Measurements from ENCODE around the gene EIF2B5.
"Not testable (repeated sequence)": the region's sequence is repeated elsewhere in the genome, so short reads cannot be mapped to it uniquely, and the experiment has no call there.

The EIF2B5 gene

GRCh38 chr3:184145751-184146270 lies 10.7 kb downstream of the EIF2B5 start:
- Histone ChIP-seq H3K4me1 (ENCODE audit: control insufficient read depth, low read length) (peaks cover 6% of the 10 kb centered on the region; the same call in 1 of the 2 replicates), H3K36me3 (ENCODE audit: control insufficient read depth, low read length) (peaks cover 53% of the 10 kb centered on the region), H3K27ac (ENCODE audit: low read depth, low read length) (no peak overlapping the region), H3K9me2 (replicated peaks; ENCODE audit: control insufficient read depth, low read length) (no peaks in the 10 kb centered on the region), H3K4me3 (ENCODE audit: low read length) (no peak overlapping the region), H4K20me1 (ENCODE audit: control insufficient read depth, insufficient read depth, low read depth, low read length) (no peaks in the 10 kb centered on the region), H3K27me3 (ENCODE audit: control insufficient read depth, low read length) (no peaks in the 10 kb centered on the region), H3K4me2 (ENCODE audit: low read length) (no peak overlapping the region), H3K79me2 (ENCODE audit: control insufficient read depth, low read length) (peaks cover 5% of the 10 kb centered on the region; the same call in 1 of the 2 replicates), H3F3A (ENCODE audit: control insufficient read depth, insufficient read depth) (peaks cover 8% of the 10 kb centered on the region), H3K9me3 (ENCODE audit: control insufficient read depth, insufficient read depth, low read length) (no peaks in the 10 kb centered on the region)
- TF ChIP-seq EZH2phosphoT487 (IDR thresholded peaks at IDR 0.05; ENCODE audit: borderline replicate concordance, low read length) (no peak), CTCF (IDR thresholded peaks at IDR 0.05; ENCODE audit: low read depth, low read length, poor library complexity, severe bottlenecking) (no peak)

- Histone ChIP-seq H3K9me2 (replicated peaks; ENCODE audit: control insufficient read depth, low read length) (no peaks in the 10 kb centered on the region), H3K4me3 (ENCODE audit: low read length) (no peak overlapping the region), H3K4me1 (ENCODE audit: control insufficient read depth, low read length) (peaks cover 6% of the 10 kb centered on the region; the same call in 1 of the 2 replicates), H3K36me3 (ENCODE audit: control insufficient read depth, low read length) (peaks cover 31% of the 10 kb centered on the region), H3K4me2 (ENCODE audit: low read length) (no peak overlapping the region), H3K9me3 (ENCODE audit: control insufficient read depth, insufficient read depth, low read length) (no peaks in the 10 kb centered on the region), H3K79me2 (ENCODE audit: control insufficient read depth, low read length) (no peaks in the 10 kb centered on the region), H3F3A (ENCODE audit: control insufficient read depth, insufficient read depth) (peaks cover 8% of the 10 kb centered on the region), H3K27me3 (ENCODE audit: control insufficient read depth, low read length) (no peaks in the 10 kb centered on the region), H3K27ac (ENCODE audit: low read depth, low read length) (no peak overlapping the region), H4K20me1 (ENCODE audit: control insufficient read depth, insufficient read depth, low read depth, low read length) (no peaks in the 10 kb centered on the region)
- no peak for TF ChIP-seq EZH2phosphoT487 (IDR thresholded peaks at IDR 0.05; ENCODE audit: borderline replicate concordance, low read length)
Measured at GRCh38 chr3:184148076-184148475, 12.9 kb downstream of the EIF2B5 start.

GRCh38 chr3:184149123-184149522 lies 14.0 kb downstream of the EIF2B5 start:
- Histone ChIP-seq H3K4me1 (ENCODE audit: control insufficient read depth, low read length) (peaks cover 6% of the 10 kb centered on the region; the same call in 1 of the 2 replicates), H3F3A (ENCODE audit: control insufficient read depth, insufficient read depth) (peaks cover 15% of the 10 kb centered on the region), H3K4me3 (ENCODE audit: low read length) (no peak overlapping the region), H3K4me2 (ENCODE audit: low read length) (no peak overlapping the region), H4K20me1 (ENCODE audit: control insufficient read depth, insufficient read depth, low read depth, low read length) (no peaks in the 10 kb centered on the region), H3K36me3 (ENCODE audit: control insufficient read depth, low read length) (peaks cover 20% of the 10 kb centered on the region), H3K79me2 (ENCODE audit: control insufficient read depth, low read length) (no peaks in the 10 kb centered on the region), H3K9me3 (ENCODE audit: control insufficient read depth, insufficient read depth, low read length) (no peaks in the 10 kb centered on the region), H3K27me3 (ENCODE audit: control insufficient read depth, low read length) (no peaks in the 10 kb centered on the region), H3K27ac (ENCODE audit: low read depth, low read length) (no peak overlapping the region), H3K9me2 (replicated peaks; ENCODE audit: control insufficient read depth, low read length) (no peaks in the 10 kb centered on the region)
- TF ChIP-seq CTCF (IDR thresholded peaks at IDR 0.05; ENCODE audit: low read depth, low read length, poor library complexity, severe bottlenecking) (no peak), EZH2phosphoT487 (IDR thresholded peaks at IDR 0.05; ENCODE audit: borderline replicate concordance, low read length) (no peak)

GRCh38 chr3:184149770-184150169 lies 14.6 kb downstream of the EIF2B5 start:
- not testable (repeated sequence) for H3K4me1 ChIP-seq (ENCODE audit: control insufficient read depth, low read length); H3K27ac ChIP-seq (ENCODE audit: low read depth, low read length); H3K9me3 ChIP-seq (ENCODE audit: control insufficient read depth, insufficient read depth, low read length); H3K9me2 ChIP-seq (replicated peaks; ENCODE audit: control insufficient read depth, low read length); H3K4me2 ChIP-seq (ENCODE audit: low read length); H3K27me3 ChIP-seq (ENCODE audit: control insufficient read depth, low read length); H4K20me1 ChIP-seq (ENCODE audit: control insufficient read depth, insufficient read depth, low read depth, low read length); H3K79me2 ChIP-seq (ENCODE audit: control insufficient read depth, low read length); H3K4me3 ChIP-seq (ENCODE audit: low read length)
- peaks cover 19% of the 10 kb centered on the region for H3F3A ChIP-seq (ENCODE audit: control insufficient read depth, insufficient read depth)
- H3K36me3 ChIP-seq (ENCODE audit: control insufficient read depth, low read length), result peaks cover 14% of the 10 kb centered on the region

Data from DOHH2 (cell line).